K562 treated with DMSO at 1 percent for 12 hours (cell line): ENCODE data around the gene TADA1. TPM values are rescaled to one million over a fixed set of nuclear protein-coding genes. Genes with fewer than 3 reads are reported as not detected.

ENCODE experiments used
- total RNA-seq: library from RNA; unstranded; fragments of 300-600 nt; gene quantifications from 2 replicates; pipeline ENCODE4 v1.2.3, GENCODE V29; 2022; ENCODE audit not compliant: insufficient read depth

TADA1 gene
- total RNA-seq, result 7.9 and 18.8 TPM in 2 replicates

GRCh38 chr1:166875734-166876539, at the start of gene TADA1:
TSS of gene TADA1 (minus strand) at chr1:166876264. CDS start at chr1:166876233, 31 bp downstream.

GRCh38 chr1:166838766-166839599, 37.1 kb downstream of the TADA1 start, which contains the start of gene POGK:
TSS of gene POGK (plus strand) at chr1:166839475. CDS start at chr1:166840957, 1,482 bp downstream.

Other genes with a start within 250 kb of the TADA1 start
- gene POGK, start 36.8 kb downstream of the TADA1 start, total RNA-seq, result 12.5 and 39.7 TPM in 2 replicates
- 0.62 TPM in 1 of 2 replicates, not detected in the other for gene ILDR2, start 99.3 kb upstream of the TADA1 start, total RNA-seq
- 0.64 and 1.1 TPM in 2 replicates for gene MAEL, start 113.0 kb upstream of the TADA1 start, total RNA-seq
- not detected in 2 replicates for gene GPA33, start 214.1 kb upstream of the TADA1 start, total RNA-seq
- not detected in 2 replicates for gene STYXL2, start 217.8 kb upstream of the TADA1 start, total RNA-seq